Spleen (tissue), 7 donors: ENCODE data around the gene SLC25A44.

ENCODE experiments used
- CTCF ChIP-seq, 11 experiments: fragments of 200-600 bp in 7 of 11; fragments of 450-650 bp in 4 of 11; sonication (generic) in 4 of 11; IDR thresholded peaks in 8 of 11; conservative IDR thresholded peaks in 3 of 11; 1 replicate in 7 of 11; 2 replicates in 4 of 11; pipeline versions ENCODE4 v1.4.0 to v1.8.0; 2016 to 2021; ENCODE audit warnings: antibody characterized with exemption in 11 of 11, inconsistent platforms in 4 of 11, mild to moderate bottlenecking in 1 of 11
- POLR2A ChIP-seq, 3 donors: fragments of 450-650 bp; IDR thresholded peaks; one replicate each; pipeline ENCODE4 v1.5.1; 2017; ENCODE audit warnings: antibody characterized with exemption in 3 of 3, mild to moderate bottlenecking in 1 of 3
- POLR2AphosphoS5 ChIP-seq, 3 donors: sonication (generic); formaldehyde crosslinking; IDR thresholded peaks; one replicate each; pipeline ENCODE4 v1.5.1; 2017; ENCODE audit warnings: antibody characterized with exemption in 3 of 3
- donor health status: DM: no; HTN: no; CAD: no; lungs with moderate emphysema.
- donor health status: DM: no; HTN: no; CAD: no.
- donor health status: DM: no; HTN: no; CAD: no.

DNA sequence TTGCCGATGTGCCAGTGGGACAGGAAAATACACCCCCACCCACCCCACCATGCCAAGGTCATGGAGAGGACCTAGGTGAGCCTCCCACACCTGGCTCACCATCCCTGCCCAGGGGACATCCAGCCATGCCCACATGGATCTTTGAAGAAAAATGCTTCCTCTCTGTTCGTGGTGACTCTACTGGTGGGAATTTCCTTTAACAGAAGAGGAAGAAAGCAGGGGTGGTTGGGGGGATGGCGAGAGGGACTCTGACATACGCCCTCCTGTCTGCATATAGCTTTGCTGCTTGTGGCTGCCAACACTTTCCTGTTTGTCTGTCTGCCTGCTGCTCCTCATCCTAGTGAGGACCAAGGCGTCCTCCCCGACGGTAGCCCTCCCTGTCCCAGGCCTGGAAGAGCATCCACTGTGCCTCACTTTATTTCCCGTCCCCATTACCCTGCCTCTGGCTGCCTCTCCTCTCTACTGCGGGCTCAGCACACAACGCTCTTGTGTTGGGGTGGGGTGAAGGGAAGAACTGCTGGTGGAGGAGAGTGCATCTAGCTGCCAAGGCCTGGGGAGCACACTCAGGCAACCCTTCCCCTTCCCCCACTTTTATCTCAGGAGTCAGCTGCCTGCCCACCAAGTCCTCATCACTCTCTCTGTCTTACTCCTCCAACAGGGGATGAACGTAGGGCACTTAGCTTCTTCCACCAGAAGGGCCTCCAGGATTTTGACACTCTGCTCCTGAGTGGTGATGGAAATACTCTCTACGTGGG is 38.0 kb upstream of the SLC25A44 start:
- TF ChIP-seq CTCF (IDR thresholded peaks at IDR 0.05 in 8 of 11, conservative IDR thresholded peaks at IDR 0.05 in 3 of 11) (no peak), POLR2A (IDR thresholded peaks at IDR 0.05) (no peak), POLR2AphosphoS5 (IDR thresholded peaks at IDR 0.05) (no peak)
